GM23248 (cell line): Measurements from ENCODE around the gene RPL6.

Experiments
- EZH2 ChIP-seq: fragments of 200-600 bp; sonication (generic); IDR thresholded peaks from 2 replicates; pipeline ENCODE4 v1.6.1; 2018; ENCODE audit warnings: antibody characterized with exemption, mild to moderate bottlenecking; ENCODE audit not compliant: insufficient read depth, poor library complexity, severe bottlenecking
- EZH2phosphoT487 ChIP-seq: fragments of 200-600 bp; sonication (generic); IDR thresholded peaks from 2 replicates; pipeline ENCODE4 v1.6.1; 2018; ENCODE audit warnings: antibody characterized with exemption, moderate library complexity, mild to moderate bottlenecking, low read depth; ENCODE audit not compliant: insufficient read depth

DNA sequence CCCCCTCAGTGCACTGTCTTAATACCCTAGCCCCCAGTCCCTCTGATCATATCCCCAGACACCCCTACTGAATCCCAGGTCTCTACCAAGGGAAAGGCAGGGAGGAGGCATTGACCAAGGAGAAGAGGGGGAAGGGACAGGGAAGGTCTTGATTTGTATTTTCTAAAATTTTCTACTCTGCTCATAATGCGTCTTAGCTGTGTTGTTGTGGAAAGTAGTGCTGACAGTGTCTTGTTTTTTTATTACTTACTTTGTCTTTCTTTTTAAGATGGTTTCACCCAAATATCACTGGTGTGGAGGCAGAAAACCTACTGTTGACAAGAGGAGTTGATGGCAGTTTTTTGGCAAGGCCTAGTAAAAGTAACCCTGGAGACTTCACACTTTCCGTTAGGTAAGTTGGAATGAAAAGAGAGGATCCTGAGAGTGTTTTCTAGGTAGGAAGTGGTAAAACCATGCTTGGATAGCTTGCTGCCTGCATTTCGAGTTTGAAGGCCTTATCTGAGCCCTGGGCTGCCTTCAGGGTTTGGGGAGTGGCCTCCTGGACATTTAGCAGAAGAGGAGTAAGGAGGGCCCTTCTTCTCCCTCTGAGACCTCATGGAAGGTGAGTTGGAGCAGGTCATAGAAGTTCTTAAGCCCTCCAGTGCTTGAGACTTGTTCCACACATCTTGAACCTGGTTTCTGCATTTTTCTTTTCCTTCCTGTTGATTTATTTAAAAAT, 36.8 kb upstream of the RPL6 start:
- no peak for TF ChIP-seq EZH2
- no peak for TF ChIP-seq EZH2phosphoT487
